Hematopoietic multipotent progenitor cell treated with erythropoietin and hydrocortisone succinate and interleukin-3 and kit ligand, for 6 days (in vitro differentiated cells): ENCODE measurements around the gene PTTG1IP.
"Not testable (repeated sequence)": the region's sequence is repeated elsewhere in the genome, so short reads cannot be mapped to it uniquely, and the experiment has no call there.

Experiments
- DNase-seq: peaks from one replicate; pipeline ENCODE4 v3.0.0-alpha.2; 2015

PTTG1IP gene

GRCh38 chr21:44880405-44881197, 7.1 kb upstream of the PTTG1IP start:
- DNase-seq = peak; percentile 82

GRCh38 chr21:44879238-44879637, 5.7 kb upstream of the PTTG1IP start:
- not testable (repeated sequence) for DNase-seq

GRCh38 chr21:44878053-44878982, 4.8 kb upstream of the PTTG1IP start:
- peak; percentile 75 for DNase-seq

GRCh38 chr21:44876849-44877575, 3.5 kb upstream of the PTTG1IP start:
- DNase-seq = no peak

GRCh38 chr21:44875316-44875700, 1.8 kb upstream of the PTTG1IP start:
- DNase-seq = peak; percentile 83

- peak; percentile 56 for DNase-seq
These were observed 1.2 kb upstream of the PTTG1IP start for GRCh38 chr21:44874497-44875315.

GRCh38 chr21:44874240-44874496, 678 bp upstream of the PTTG1IP start:
- no peak for DNase-seq

- DNase-seq = peak; percentile 50
These were observed 688 bp downstream of the PTTG1IP start for GRCh38 chr21:44872649-44873355.

GRCh38 chr21:44872323-44872648, 1.2 kb downstream of the PTTG1IP start:
- DNase-seq = no peak

- peak; percentile 63 for DNase-seq
These were observed 1.8 kb downstream of the PTTG1IP start for GRCh38 chr21:44871576-44872269.

GRCh38 chr21:44870748-44871495, 2.6 kb downstream of the PTTG1IP start:
- DNase-seq = peak; percentile 60

GRCh38 chr21:44869781-44870747, 3.4 kb downstream of the PTTG1IP start:
- DNase-seq = peak; percentile 74

GRCh38 chr21:44868707-44869106, 4.8 kb downstream of the PTTG1IP start:
- DNase-seq = no peak

- DNase-seq = no peak
These were observed 5.3 kb downstream of the PTTG1IP start for GRCh38 chr21:44867999-44868700.

GRCh38 chr21:44867464-44867863, 6.0 kb downstream of the PTTG1IP start:
- no peak for DNase-seq

- DNase-seq = peak; percentile 33
These were observed 6.7 kb downstream of the PTTG1IP start for GRCh38 chr21:44866780-44867179.

GRCh38 chr21:44865561-44866280, 7.8 kb downstream of the PTTG1IP start:
- DNase-seq = peak; percentile 90
